Fibroblast of the conjunctiva (primary cell): Measurements from ENCODE around the gene FAM234B.
"Not testable (repeated sequence)": the region's sequence is repeated elsewhere in the genome, so short reads cannot be mapped to it uniquely, and the experiment has no call there.

ENCODE experiments used
- DNase-seq: peaks from one replicate; pipeline ENCODE4 v3.0.0-alpha.2; 2010; ENCODE audit warnings: low read depth

The FAM234B gene

DNA sequence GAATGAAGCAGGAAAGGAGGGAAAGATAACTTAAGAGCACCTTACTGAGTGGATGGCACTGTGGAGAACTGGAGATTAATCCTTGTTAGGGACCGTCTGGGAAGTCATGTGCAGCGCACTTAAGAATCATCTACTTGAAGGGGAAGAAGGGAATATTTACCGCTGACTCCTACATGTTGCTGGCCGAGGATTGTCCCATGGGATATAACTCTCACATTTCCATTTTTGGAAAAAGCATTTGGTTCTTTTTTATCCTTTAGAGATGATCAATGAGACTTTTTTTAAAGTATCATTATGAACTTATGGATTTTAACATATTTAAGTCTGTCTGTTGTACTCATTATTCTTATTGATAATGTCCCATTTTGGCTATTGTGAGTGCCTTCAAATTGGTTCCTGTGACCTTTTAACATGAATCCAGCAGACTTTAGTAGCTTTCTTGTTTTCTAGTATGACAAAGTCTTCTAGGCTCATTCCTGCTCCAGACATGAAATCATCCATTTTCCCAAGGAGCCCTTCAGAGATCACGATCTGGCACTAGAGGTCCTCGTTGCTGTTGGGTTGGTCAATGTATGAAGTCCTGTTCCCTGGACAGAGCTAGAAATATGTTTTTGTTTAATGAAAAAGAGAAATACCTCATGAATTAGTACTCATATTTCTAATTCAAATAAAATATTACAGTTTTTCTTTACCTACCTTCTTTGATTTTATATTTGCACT, 20.2 kb upstream of the FAM234B start:
- peak; percentile 75 for DNase-seq

DNA sequence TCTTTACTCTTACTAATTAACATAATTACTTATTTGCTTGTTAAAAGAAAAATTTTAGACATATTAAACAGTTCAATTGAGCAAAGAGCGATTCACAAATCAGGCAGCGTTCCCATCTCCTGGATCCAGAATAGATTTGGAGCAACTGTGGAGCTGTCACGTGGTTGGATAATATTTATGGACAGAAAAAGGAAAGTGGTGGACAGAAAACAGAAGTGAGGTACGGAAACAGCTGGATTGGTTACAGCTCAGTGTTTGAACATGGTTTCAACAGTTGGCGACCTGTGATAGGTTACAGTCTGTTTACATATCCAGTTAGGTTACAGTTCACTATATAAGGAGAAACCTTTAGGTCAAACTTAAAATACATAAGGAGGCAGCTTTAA, 19.7 kb upstream of the FAM234B start:
- DNase-seq = no peak

DNA sequence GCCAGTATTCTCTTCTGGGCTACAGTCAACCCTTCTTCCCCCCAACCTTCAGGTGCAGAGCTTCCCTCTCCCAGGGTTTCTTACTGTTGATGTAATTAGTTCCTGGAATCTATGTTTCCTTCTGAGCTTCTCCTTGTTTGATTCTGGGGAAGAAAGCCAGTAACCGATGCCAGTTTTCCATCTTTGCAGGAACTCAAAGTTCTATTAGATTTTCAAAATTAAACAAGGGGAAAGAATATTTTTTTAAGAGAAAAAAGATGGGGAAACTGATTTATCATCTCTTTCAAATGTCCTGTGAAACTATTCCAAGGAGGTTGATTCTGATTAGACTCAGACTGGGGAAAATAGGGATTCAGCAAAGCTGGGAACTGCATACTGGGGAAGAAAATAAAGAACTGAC, 17.9 kb upstream of the FAM234B start:
- DNase-seq = no peak

DNA sequence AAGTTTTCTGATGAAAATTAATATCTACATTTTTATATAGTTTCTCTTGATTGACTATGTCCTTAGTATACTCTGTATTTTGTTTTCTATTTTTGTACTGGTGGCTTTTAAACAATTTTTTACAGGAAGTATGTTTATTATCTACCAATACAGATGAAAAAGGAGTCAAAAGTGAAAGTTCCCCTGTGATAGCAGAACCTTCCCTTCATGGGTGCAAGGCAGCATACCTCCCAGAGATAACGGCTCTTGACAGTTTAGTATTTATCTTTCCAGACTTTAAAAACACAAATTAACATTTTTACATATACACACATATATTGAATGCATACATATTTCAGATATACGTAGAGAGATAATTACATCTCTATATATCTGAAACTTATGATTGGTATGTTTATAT, 17.1 kb upstream of the FAM234B start:
- DNase-seq = no peak

DNA sequence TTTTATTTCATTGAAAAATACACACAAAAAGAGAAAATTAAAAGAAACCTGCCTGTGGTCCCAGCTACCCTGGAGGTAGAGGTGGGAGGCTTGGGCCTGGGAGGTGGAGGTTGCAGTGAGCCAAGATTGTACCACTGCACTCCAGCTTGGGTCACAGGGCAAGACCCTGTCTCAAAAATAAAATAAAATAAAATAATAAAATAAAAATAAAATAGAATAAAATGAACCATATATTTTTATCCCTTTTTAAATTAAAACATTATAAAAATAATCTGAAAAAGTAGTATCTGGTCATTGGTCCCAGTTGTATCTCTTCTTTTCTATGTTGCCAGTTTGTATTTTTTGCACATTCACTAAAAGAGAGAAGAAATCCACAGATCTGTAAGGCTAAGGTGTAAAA, 16.7 kb upstream of the FAM234B start:
- no peak for DNase-seq

DNA sequence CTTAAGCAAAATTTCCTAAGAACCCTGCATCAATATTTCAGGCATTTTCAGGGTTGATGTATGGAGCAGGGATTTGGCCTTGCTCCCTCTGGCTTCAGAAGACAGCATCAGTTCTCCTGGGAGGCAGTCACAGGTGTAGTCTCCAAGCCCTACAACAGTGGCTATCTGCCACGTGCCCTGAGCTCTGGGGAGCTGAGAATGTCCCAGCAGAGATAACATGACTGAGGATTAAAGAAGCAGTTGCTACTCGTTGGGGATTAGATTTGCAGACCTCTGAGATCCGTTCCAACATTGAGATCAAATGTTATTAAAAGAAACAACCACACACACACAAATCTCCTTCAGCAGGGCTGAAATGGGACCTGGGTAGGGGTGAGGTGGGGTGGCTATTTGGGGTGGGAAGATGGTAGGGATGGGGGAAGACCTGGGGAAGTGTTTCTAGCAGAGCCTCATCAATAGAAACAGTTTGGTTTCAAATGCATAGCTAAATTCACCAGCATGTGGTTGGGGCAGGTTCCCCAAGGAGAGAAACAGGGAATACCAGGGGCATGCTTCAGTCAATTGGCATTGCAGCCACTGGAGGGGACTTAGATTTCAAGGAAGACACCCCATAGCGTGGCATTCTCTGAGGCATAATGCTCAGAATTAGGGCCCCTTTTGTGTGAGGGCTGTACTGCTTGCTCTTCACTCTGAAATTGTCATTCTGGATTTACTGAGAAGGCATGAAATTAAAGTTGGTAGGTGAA, 15.2 kb upstream of the FAM234B start:
- DNase-seq = no peak

DNA sequence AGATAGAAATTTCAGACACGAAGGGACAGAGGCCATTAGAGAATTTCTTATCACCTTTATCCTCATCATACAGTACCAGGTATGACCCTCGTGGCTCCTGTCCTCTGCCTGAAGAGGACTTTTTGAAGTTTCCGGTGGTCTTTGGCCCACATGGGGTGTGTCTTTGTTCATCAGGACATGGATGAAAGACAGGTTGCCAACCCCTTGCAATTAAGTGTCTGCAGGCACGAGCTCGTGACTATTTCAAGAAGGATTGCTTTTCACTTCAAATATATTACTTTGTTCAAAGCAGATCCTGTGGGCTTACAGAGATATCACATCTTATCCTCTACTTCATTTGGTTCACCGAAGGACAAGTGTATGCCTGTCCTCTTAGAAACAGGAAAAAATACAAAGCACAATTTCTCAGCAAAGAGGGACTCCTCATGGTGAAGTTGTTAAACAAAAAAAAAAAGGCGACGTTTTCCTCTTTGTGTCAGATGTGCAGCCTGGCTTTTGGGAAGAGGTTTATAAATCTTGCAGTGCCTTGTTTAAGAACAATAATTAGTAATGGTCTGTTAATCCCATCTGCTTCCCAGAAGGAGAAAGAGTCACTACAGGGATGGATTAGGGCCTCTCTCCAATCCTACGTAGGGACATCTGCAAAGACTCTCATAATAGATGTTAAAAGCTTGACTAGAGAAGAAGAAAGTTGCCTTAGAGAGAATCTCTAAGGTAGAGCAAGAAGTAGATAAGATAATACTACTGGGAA, 13.5 kb upstream of the FAM234B start:
- no peak for DNase-seq

DNA sequence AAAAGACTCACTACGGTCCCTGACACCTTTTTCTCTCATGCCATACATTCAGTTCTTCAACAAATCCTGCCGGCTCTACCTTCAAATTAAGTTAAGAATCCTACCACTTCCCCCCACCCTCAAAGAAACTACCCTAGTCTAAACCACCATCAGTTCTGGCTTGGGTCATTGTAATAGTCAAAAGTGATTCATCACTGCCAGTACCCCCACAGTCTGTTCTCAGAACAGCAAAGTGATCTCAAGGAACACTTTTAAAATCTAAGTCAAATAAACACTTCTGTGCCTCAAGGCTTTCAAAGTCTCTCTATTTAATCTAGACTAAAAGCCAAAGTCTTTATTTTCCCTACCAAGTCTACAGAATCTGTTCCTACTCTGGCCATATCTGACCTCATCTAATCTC, 12.0 kb upstream of the FAM234B start:
- no peak for DNase-seq

DNA sequence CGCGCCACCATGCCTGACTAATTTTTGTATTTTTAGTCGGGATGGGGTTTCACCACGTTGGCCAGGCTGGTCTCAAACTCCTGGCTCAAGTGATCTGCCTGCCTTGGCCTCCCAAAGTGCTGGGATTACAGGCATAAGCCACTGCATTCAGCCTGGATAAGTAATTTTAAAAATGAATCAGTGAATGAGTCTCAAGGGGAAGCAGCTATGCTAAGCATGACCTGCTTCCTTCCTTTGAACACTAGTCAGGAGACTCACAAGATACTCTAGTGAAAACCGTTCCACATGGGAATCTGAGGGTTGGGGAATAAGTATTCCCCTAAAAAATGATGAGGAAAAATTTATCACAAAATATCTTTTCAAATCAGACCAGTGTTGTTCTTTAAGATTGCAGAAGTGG, 10.7 kb upstream of the FAM234B start:
- no peak for DNase-seq

DNA sequence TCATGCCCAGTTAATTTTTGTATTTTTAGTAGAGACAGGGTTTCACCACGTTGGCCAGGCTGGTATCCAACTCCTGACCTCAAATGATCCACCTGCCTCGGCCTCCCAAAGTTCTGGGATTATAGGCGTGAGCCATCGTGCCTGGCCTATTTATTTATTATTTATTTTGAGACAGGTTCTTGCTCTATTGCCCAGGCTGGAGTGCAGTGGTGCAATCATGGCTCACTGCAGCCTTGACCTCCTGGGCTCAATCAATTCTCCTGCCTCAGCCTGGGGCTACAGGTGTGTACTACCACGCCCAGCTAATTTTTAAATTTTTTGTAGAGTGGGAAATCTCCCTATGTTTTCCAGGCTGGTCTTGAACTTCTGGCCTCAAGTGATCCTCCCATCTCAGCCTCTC, 8.8 kb upstream of the FAM234B start:
- DNase-seq = not testable (repeated sequence)

DNA sequence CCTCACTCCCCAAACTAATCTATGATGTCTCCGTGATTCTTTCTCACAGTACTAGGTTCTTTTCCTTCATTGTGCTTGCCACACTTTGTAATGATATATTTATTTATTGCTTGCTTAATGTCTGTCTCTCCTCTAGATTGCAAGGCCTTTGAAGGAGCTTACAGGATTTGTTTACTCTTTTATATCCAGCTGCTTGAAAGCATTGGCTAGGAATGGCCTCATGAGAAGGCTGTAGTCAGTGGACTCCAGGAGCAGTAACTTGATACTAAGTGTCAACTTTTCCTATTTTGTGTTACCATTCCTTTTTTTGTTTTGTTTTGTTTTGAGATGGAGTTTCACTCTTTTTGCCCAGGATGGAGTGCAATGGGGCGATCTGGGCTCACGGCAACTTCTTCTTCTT, 7.3 kb upstream of the FAM234B start:
- no peak for DNase-seq

DNA sequence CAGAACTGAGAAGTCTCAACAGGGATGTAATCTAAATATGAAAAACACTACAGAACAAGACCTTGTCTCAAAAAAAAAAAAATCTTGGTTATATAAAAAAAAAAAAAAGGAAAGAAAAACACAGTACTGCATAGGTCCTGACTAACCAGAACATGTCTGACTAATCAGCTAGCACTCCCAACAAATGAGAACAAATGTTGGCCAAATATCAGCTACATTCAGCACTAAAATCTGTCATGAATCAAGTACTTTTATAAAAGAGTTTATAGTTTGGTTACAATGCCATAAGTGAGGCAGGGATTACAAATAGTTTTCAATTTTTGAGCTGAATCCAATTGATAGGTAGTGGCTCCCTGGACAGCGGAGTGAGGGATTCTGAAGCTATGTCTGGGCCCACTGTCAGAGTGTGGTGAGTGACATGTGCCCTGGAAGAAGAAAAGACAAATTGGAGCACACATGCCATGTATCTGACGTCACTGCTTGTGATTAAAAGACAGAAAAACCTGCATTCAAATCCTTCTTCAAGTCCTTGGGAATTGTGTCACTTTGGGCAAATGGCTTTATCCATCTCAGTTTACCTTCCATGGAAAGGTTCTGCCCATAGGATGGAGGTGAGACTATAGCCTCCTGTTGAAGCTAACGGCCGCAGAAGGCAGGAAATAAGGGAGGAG, 5.6 kb upstream of the FAM234B start:
- DNase-seq = peak; percentile 60

DNA sequence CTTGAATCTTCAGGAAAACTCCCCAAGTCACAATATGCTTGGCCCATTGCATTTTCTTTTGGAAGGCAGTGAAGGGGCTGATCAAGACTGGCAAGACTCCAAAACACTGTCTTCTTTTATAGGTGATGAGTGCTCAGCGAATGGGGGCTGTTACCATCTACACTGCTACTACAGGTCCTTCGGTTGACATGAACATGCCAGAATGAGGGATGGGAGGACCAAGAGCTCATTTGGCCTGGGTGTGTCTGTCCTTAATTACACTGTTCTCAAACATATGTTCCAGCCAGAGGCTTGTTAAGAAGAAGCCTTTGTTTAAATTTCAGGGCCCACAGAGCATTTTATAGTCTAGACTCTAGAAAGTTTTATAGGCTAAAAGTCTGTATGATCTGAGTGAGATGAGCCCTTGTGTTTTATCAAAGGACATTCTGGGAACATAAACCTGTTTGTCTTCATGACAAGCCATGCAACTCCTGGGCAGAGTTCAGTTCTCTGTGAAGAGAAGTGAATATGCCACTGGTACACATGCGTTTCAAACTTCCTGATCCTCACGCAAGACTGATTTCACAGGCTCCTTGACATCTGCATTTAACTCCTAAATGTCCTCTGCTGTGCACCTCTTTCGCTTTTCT, 4.7 kb upstream of the FAM234B start:
- no peak for DNase-seq

DNA sequence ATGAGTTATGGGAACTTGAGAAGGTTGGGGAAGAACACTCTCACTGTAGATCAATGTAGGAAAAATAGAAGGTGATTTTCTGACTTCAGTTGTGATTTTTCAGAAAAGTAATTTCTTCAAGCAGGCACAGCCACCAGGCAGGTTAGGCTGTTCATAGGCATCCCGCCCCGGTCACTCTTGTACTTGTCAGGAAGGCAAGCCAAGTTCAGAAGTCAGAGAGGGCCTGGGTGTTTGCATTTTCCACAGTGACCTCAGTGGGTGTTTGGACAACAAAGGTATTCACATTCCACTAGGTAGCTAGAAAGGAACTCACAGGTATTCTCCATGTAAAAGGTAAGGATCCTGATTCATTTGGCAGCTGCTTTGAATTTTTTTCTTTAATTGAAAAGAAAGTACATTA, 3.0 kb upstream of the FAM234B start:
- DNase-seq = no peak

DNA sequence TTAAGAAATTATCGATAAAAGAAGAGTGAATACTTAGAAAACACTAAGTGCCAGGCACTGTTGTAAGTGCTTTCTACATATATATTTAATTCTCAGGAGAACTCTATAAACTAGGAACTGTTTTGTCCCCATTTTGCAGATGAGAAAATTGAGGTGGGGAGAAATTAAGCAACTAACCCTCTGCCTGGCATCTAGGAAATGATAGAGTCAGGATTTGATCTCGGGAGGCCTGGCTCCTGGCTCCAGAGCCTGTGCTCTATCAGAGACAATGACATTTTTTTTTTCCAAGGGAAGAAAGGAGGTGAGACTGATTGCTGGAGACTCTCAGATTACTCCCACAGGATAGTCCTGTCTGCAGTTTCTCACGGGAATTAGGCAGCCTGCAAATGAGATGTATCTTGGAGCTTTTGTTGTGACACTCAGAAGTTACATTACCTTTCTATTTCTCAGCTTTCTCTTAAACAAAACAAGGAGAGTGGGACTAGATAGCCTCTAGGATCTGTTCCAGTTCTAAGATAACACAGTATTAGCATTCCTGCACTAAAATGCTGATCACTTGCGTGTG, 1.4 kb upstream of the FAM234B start:
- DNase-seq = no peak

DNA sequence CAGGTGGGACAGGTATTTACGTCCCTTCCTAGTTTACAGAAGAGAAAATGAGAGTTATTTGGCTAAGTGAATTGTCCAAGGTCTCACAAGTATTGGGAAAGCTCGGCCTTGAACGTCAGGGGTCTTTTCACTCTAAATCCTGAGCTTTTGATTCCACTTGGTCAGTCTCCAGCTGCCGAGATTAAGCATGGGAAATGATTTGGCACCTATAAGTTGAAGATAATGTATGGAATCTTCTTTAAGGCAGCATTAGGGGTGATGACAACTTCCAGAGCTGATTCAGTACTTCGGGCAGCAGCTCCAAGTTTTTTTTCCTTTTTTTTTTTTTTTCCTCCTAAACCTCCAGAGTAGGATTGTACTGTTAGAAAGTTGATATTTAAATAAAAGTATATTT, 722 bp downstream of the FAM234B start:
- no peak for DNase-seq

DNA sequence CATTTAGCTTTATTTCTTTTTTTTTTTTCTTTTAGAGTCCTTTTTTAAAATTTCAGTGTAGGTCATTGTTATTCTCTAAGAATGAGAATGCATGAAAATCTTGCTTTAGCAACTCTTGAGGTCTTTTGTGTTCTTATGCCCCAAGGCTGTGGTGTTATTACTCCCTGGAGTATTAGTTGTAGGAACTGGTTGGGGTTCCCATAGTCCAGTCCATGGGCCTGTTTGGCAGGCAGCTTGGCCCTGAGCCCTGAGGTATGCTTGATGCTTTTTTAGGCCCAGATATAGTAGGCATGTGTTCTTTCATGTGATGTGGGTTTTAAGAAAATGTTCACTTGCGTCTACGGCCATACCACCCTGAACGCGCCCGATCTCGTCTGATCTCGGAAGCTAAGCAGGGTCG, 1.6 kb downstream of the FAM234B start:
- no peak for DNase-seq

DNA sequence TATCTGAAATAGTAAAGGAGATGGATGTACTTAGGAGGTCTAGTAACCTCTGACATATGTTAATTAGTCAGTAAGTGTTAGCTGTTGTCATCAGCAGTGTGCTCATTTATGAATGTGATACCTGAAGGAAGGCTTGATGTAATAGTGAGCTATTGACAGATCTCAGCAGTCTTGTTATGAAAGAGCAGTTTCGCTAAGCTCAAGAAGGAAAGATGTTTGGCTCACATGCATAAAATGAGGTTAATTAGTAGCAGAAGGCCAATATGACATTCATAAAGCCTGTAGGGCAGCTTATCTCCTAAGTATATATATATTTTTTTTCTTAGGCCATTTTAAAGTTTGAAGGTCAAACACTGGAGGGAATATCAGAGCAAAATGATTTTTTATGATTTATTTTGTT, 2.8 kb downstream of the FAM234B start:
- no peak for DNase-seq

DNA sequence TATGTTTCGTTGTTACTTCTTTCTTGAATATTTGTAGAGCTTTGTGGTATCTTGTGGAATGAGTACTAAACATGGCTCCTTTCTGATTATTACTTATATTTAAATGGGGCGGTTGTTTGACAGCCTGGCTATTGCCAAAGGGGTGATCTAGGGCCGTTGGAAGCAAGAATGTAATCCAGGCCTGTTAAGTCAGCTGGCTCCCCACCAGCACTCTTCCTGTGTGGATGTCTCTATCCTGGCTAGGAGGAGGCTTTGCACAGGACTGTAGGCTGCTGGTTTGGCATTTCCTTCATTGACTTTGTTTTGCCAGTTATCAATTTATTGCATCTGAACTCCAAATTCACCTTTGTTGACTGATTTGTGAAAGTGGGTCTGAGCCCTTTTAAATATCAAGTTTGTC, 5.6 kb downstream of the FAM234B start:
- DNase-seq = no peak

DNA sequence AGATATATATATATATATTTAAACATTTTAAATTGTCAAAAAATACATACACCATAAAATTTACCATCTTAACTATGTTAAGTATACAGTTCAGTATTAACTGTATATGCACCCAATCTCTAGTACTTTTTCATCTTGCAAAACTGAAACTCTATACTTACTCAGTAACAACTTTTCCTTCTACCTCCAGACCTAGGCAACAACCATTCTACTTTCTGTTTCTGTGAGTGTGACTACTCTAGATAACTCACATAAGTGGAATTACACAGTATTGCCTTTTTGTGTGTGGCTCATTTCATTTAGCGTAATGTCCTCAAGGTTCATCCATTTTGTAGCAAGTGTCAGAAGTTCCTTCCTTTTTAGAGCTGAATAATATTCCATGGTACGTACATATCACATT, 8.2 kb downstream of the FAM234B start:
- no peak for DNase-seq

DNA sequence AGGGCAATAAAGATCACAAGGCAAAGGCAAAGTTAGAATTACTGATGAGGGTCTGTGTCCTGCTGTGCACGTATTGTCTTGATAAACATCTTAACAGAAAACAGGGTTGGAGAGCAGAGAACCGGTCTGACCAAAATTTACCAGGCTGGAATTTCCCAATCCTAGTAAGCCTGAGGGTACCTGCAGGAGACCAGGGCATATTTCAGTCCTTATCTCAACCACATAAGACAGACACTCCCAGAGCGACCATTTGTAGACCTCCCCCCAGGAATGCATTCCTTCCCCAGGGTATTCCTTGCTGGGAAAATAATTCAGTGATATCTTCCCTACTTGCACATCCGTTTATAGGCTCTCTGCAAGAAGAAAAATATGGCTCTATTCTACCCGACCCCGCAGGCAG, 9.4 kb downstream of the FAM234B start:
- DNase-seq = not testable (repeated sequence)

DNA sequence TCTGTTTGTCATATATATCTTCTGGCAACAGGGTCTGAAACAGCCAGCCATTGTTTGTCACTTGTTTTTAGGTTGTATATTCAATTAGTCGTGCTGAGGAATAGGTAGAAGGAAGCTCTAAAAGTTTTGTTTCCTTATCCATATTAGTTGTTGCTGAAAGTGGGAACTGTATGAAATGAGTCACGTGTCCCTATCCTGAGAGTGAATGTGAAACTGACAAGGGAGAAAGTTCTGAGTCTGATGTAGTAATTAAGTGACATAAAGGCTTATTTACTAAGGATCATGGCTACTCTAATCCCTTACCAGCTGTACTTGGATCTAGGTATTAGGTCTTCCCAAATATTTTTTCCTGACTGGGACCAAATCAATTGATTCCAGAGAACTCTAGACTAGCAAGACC, 16.4 kb downstream of the FAM234B start:
- DNase-seq = no peak
